Muscle of leg (tissue), 11 donors: Measurements from ENCODE around the gene CGB8. TPM values are rescaled to one million over a fixed set of nuclear protein-coding genes. Genes with fewer than 3 reads are reported as not detected.
A peak's percentile ranks its signal among the peaks of the same experiment; 100 is the strongest.
"Not testable (repeated sequence)": the region's sequence is repeated elsewhere in the genome, so short reads cannot be mapped to it uniquely, and the experiment has no call there.

Source experiments
- DNase-seq: peaks from one replicate; pipeline ENCODE4 v3.0.0; 2013
- H3K27ac ChIP-seq: one replicate; pipeline ENCODE4 v1.5.1; 2013; ENCODE audit warnings: mild to moderate bottlenecking, low read length, control low read depth
- H3K27me3 ChIP-seq: one replicate; pipeline ENCODE4 v1.6.1; 2013; ENCODE audit warnings: low read length; ENCODE audit not compliant: control insufficient read depth, insufficient read depth
- H3K36me3 ChIP-seq: one replicate; pipeline ENCODE4 v1.6.1; 2013; ENCODE audit warnings: low read length; ENCODE audit not compliant: control insufficient read depth, insufficient read depth
- H3K4me1 ChIP-seq: one replicate; pipeline ENCODE4 v1.6.1; 2013; ENCODE audit warnings: low read length; ENCODE audit not compliant: control insufficient read depth, insufficient read depth
- H3K4me3 ChIP-seq: one replicate; pipeline ENCODE4 v1.5.1; 2013; ENCODE audit warnings: low read length, control low read depth
- H3K9me3 ChIP-seq: replicated peaks from 2 replicates; pipeline ENCODE4 v1.6.1; 2013; ENCODE audit warnings: low read depth, low read length; ENCODE audit not compliant: control insufficient read depth
- WGBS: methylation state at CpG from one replicate; pipeline ENCODE4 v1.1.5; 2013; ENCODE audit warnings: missing lambda C conversion rate; ENCODE audit not compliant: insufficient coverage; 5-methylcytosine and 5-hydroxymethylcytosine counted together
- polyA plus RNA-seq, 8 donors: library from polyadenylated mRNA; unstranded; fragments of 120-200 nt; gene quantifications; one replicate each; pipeline versions ENCODE4 v1.2.1 to v1.2.3, GENCODE V29; 2013; ENCODE audit warnings: inconsistent platforms in 1 of 8, low replicate concordance in 1 of 8; ENCODE audit not compliant: insufficient read length in 8 of 8, insufficient read depth in 1 of 8
- total RNA-seq: library from RNA; stranded (reverse); fragments of 120-200 nt; gene quantifications from one replicate; pipeline ENCODE4 v1.2.4, GENCODE V29; 2013

Gene CGB8
- total and polyA plus RNA-seq, 9 donors, result 0.20 to 0.58 (median 0.27) TPM; not detected in 4

DNA sequence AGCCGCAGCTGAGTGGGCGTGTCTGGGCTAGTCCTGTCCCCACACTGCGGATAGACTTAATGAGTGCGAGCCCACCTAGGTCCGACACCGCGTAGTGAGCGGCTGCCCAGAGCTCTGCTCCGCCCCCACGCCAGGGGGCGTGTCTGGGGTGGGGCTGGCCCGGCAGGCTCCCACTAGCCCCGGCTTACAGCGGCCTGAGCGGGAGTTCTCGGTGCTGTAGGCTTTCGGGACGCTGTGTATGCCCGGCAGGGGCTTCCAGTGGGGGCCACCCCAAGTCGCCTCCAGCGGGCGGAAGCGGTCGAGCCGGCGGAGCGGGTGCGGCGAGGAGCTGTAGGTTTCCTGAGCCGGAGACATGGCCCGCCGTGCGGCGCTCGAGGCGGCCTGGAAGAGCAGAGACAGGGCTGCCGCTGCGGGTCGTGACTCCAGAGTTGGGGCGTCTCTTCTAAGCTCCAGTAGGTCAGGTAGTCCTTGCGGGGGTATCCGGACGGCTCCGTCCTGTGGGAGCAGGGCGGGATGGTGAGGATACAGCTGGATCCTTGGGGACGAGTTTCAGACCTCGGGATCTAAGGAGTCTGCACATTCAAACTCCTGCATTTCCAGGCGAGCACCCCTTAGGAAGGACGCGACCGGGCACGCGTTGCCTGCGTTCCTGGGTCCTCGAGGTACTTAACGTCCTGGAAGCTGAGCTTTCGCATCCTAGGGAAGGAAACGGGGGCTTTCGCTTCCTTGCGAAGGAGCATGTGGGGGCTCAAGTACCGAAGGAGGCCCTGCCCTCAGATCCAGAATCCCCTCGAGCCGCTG, 7.4 kb upstream of the CGB8 start:
- Histone ChIP-seq H3K36me3 (no peaks in the 10 kb centered on the region), H3K9me3 (no peaks in the 10 kb centered on the region), H3K27me3 (peaks cover 68% of the 10 kb centered on the region), H3K27ac (no peak overlapping the region), H3K4me1 (peaks cover 22% of the 10 kb centered on the region), H3K4me3 (peak overlapping the region; percentile 51)
- under 1% methylated on average over 53 of the region's 63 CpGs for WGBS
- DNase-seq, result peak; percentile 54

DNA sequence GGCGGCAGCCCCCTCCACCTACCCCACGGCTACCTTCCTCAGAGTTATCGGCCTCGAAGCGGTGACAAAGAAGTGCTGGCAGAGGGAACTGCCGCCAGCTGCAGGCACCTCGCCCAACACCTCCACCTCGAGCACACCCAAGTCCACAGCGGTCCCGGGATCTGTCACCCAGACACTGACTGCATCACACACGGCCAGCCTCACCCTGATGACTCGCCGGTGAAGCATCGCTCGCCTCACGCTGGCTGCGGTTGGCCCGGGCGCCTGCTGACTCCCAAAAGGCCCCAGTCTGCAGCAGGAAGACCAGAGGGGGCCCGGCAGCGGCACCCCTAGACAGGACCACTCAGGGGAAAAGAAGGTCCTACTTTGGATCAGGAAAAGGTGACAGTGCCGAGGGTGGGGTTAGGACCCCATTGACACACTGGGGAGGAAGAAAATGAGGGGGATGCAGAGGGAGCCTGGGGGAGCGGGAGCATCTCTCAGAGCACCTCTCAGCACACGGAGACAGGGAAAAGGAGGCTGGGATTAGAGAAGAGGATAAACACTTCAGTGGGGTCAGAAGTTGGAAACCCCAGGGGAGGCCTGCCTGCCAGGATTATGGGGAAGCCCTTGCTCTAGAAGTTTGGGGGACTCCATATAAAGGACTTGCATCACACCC, 1.6 kb upstream of the CGB8 start:
- not testable (repeated sequence) for H3K9me3 ChIP-seq, DNase-seq, H3K27ac ChIP-seq, H3K4me1 ChIP-seq, H3K4me3 ChIP-seq, H3K36me3 ChIP-seq
- 80% methylated on average over 15 of the region's 24 CpGs for WGBS
- H3K27me3 ChIP-seq, result peaks cover 15% of the 10 kb centered on the region

DNA sequence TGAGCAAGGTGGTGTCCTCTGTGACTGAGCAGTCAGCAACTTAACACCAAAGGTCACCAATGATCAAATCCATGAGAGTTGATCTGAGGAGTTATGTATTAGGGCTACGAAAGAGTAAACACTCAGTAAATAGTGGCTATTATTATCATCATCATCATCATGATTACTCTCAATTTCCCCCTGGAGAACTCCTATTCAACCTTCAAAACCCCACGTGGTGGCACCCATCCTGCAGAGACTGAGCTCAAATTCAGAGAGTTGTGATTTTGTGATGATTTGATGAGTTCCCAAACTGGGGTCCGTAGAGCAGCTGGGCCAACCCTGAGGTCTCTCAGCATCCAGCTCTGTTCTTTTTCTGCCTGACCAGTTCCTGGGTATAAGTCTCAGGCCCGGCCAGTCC, 923 bp upstream of the CGB8 start:
- not testable (repeated sequence) for H3K4me3 ChIP-seq, DNase-seq, H3K27ac ChIP-seq, H3K36me3 ChIP-seq, H3K27me3 ChIP-seq, H3K4me1 ChIP-seq, H3K9me3 ChIP-seq
- no CpG with 5 or more reads among the region's 4 CpGs for WGBS

DNA sequence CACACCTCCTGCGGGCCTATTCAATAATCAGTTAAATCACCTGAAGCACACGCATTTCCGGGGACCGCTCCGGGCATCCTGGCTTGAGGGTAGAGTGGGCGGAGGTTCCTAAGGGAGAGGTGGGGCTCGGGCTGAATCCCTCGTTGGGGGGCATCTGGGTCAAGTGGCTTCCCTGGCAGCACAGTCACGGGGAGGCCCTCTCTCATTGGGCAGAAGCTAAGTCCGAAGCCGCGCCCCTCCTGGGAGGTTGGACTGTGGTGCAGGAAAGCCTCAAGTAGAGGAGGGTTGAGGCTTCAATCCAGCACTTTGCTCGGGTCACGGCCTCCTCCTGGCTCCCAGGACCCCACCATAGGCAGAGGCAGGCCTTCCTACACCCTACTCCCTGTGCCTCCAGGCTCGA, 5.4 kb downstream of the CGB8 start, which contains the start of gene CGB5:
CGB5 (plus strand) TSS at position 301 of the 400 bp plus-strand sequence. CDS start 362 bp downstream, outside the sequence.
- not testable (repeated sequence) for H3K4me3 ChIP-seq

DNA sequence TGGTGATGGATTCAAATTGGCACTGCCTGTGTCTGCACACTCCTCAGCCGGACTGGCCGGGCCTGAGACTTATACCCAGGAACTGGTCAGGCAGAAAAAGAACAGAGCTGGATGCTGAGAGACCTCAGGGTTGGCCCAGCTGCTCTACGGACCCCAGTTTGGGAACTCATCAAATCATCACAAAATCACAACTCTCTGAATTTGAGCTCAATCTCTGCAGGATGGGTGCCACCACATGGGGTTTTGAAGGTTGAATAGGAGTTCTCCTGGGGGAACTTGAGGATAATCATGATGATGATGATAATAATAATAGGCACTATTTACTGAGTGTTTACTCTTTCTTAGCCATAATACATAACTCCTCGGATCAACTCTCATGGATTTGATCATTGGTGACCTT, 6.2 kb downstream of the CGB8 start:
- not testable (repeated sequence) for H3K9me3 ChIP-seq, H3K4me1 ChIP-seq, DNase-seq, H3K4me3 ChIP-seq, H3K36me3 ChIP-seq, H3K27ac ChIP-seq, H3K27me3 ChIP-seq
- no CpG with 5 or more reads among the region's 4 CpGs for WGBS

More for the DNA sequence above, 5.4 kb downstream of the CGB8 start, which contains the start of gene CGB5:
- not testable (repeated sequence) for DNase-seq, H3K9me3 ChIP-seq, H3K27me3 ChIP-seq, H3K27ac ChIP-seq, H3K36me3 ChIP-seq, H3K4me1 ChIP-seq
- no CpG with 5 or more reads among the region's 15 CpGs for WGBS

DNA sequence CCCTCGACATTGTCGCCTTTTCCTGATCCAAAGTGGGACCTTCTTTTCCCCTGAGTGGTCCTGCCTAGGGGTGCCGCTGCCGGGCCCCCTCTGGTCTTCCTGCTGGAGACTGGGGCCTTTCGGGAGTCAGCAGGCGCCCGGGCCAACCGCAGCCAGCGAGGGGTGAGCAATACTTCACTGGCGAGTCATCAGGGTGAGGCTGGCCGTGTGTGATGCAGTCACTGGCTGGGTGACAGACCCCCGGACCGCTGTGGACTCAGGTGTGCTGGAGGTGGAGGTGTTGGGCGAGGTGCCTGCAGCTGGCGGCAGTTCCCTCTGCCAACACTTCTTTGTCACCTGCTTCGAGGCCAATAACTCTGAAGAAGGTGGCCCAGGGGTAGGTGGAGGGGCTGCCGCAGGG, 6.7 kb downstream of the CGB8 start:
- DNase-seq, result no peak
- Histone ChIP-seq H3K27me3 (no peaks in the 10 kb centered on the region), H3K4me1 (no peaks in the 10 kb centered on the region), H3K4me3 (no peak overlapping the region), H3K9me3 (no peaks in the 10 kb centered on the region), H3K27ac (no peak overlapping the region), H3K36me3 (no peaks in the 10 kb centered on the region)
- WGBS, result 73% methylated on average over 11 of the region's 17 CpGs

DNA sequence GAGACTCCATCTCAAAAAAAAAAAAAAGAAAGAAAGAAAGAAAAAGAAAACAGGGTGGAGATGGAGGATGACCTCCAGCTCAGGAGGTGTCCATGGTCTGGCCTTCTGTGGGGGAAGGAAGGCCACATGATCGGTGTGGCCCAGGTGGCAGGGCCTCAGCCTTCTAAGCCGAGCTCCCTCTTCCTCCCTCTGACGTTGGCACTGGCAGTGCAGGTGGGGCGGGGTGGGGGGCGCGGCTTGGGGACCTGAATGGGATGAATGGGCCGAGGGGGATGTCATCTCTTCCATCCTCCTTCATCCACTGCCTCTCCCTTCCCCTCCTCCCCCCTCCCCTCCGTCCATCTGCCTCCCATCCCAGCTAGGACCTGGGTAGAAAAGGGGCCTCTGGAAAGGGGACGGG, 9.2 kb downstream of the CGB8 start:
- H3K4me3 ChIP-seq, H3K9me3 ChIP-seq, H3K4me1 ChIP-seq, DNase-seq, H3K27ac ChIP-seq, H3K36me3 ChIP-seq, H3K27me3 ChIP-seq: not testable (repeated sequence)
- no CpG with 5 or more reads among the region's 9 CpGs for WGBS

DNA sequence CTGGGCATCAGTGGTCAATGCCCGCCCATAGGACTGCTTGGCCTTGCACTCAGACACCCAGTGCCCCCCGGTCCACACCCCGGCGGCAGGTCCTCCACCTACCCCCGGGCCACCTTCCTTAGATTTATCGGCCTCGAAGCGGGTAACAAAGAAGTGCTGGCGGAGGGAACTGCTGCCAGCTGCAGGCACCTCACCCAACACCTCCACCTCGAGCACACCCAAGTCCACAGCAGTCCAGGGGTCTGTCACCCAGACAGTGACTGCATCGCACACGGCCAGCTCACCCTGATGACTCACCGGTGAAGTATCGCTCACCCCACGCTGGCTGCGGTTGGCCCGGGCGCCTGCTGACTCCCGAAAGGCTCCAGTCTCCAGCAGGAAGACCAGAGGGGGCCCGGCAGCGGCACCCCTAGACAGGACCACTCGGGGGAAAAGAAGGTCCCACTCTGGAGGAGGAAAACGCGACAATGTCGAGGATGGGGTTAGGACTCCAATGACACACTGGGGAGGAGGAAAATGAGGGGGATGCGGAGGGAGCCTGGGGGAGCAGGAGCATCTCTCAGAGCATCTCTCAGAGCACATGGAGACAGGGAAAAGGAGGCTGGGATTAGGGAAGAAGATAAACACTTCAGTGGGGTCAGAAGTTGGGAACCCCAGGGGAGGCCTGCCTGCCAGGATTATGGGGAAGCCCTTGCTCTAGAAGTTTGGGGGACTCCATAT, 10.2 kb downstream of the CGB8 start:
- H3K36me3 ChIP-seq, H3K4me1 ChIP-seq, H3K27me3 ChIP-seq, H3K4me3 ChIP-seq, H3K9me3 ChIP-seq, H3K27ac ChIP-seq, DNase-seq: not testable (repeated sequence)
- WGBS, result 87% methylated on average over 26 of the region's 26 CpGs

DNA sequence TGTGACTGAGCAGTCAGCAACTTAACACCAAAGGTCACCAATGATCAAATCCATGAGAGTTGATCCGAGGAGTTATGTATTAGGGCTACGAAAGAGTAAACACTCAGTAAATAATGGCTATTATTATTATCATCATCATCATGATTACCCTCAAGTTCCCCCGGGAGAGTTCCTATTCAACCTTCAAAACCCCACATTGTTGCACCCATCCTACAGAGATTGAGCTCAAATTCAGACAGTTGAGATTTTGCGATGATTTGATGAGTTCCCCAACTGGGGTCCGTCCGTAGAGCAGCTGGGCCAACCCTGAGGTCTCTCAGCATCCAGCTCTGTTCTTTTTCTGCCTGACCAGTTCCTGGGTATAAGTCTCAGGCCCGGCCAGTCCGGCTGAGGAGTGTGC, 10.8 kb downstream of the CGB8 start:
- not testable (repeated sequence) for H3K4me3 ChIP-seq, H3K9me3 ChIP-seq, H3K27me3 ChIP-seq, H3K27ac ChIP-seq, DNase-seq, H3K36me3 ChIP-seq, H3K4me1 ChIP-seq
- WGBS, result no CpG with 5 or more reads among the region's 8 CpGs

DNA sequence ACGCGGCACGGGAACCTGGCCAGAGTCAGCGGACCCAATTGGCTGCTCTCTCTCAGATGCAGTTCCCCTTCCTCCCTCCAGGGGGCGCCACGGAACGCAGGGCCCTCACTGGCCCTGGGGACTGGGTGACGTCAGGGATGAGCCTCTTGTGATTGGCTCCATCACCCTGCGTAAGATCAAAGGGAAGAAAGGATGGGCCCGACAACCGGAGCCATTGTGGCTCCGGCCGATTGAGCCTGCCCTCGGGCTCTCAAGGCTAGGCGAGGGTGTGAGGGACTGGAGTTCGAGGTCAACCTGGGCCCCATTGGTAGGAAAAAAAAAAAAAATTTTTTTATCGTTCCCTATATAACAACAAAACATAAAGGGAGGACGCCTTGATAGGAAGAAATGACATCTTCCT, 12.1 kb downstream of the CGB8 start, which contains the start of gene CGB1:
CGB1 (minus strand) TSS at position 81 of the 400 bp plus-strand sequence. CDS start 184 bp downstream, outside the sequence.
- H3K9me3 ChIP-seq, result not testable (repeated sequence)

More for the DNA sequence above, 12.1 kb downstream of the CGB8 start, which contains the start of gene CGB1:
- not testable (repeated sequence) for H3K4me3 ChIP-seq, DNase-seq, H3K36me3 ChIP-seq, H3K27ac ChIP-seq, H3K4me1 ChIP-seq, H3K27me3 ChIP-seq
- WGBS, result 40% methylated on average over 1 of the region's 18 CpGs
